OCI-LY3 (cell line): Measurements from ENCODE around the gene DACT2.

ENCODE experiments used
- H2AFZ ChIP-seq: fragments of 200-600, 300-600 bp; shearing (Covaris generic); 2 replicates; pipeline ENCODE4 v1.6.0; 2014; ENCODE audit warnings: antibody characterized with exemption, low read depth, low read length
- H3K27ac ChIP-seq: fragments of 200-600, 300-600 bp; sonication (generic); 2 replicates; pipeline ENCODE4 v1.5.1; 2014; ENCODE audit warnings: mild to moderate bottlenecking, low read length, moderate library complexity, mixed read lengths
- H3K27me3 ChIP-seq: fragments of 200-600, 300-600 bp; sonication (generic); 2 replicates; pipeline ENCODE4 v1.6.1; 2014; ENCODE audit warnings: low read depth, low read length, mixed read lengths
- H3K36me3 ChIP-seq: fragments of 200-600, 300-600 bp; sonication (generic); replicated peaks from 2 replicates; pipeline ENCODE3; 2014; ENCODE audit warnings: low read depth, low read length, mixed read lengths
- H3K4me1 ChIP-seq: fragments of 300-600, 200-600 bp; sonication (generic); 2 replicates; pipeline ENCODE4 v1.6.1; 2014; ENCODE audit warnings: low read length, mixed read lengths
- H3K4me2 ChIP-seq: fragments of 200-600, 300-600 bp; sonication (generic); 2 replicates; pipeline ENCODE4 v1.6.1; 2014; ENCODE audit warnings: low read length, mixed read lengths
- H3K4me3 ChIP-seq: fragments of 300-600, 200-600 bp; sonication (generic); 2 replicates; pipeline ENCODE4 v1.5.1; 2014; ENCODE audit warnings: antibody characterized with exemption, mild to moderate bottlenecking, low read length, moderate library complexity
- H3K79me2 ChIP-seq: fragments of 300-600, 200-600 bp; shearing (Covaris generic); 2 replicates; pipeline ENCODE4 v1.6.1; 2014; ENCODE audit warnings: mild to moderate bottlenecking, low read length, mixed read lengths
- H3K9ac ChIP-seq: fragments of 300-600, 200-600 bp; shearing (Covaris generic); 2 replicates; pipeline ENCODE4 v1.6.0; 2014; ENCODE audit warnings: mild to moderate bottlenecking, low read length, moderate library complexity
- H3K9me3 ChIP-seq: fragments of 200-600, 300-600 bp; shearing (Covaris generic); 2 replicates; pipeline ENCODE4 v1.6.1; 2014; ENCODE audit warnings: low read length, mixed read lengths; ENCODE audit not compliant: insufficient read depth
- H4K20me1 ChIP-seq: fragments of 200-600, 300-600 bp; sonication (generic); 2 replicates; pipeline ENCODE4 v1.6.1; 2016; ENCODE audit warnings: low read length, mixed read lengths; ENCODE audit not compliant: insufficient read depth
- CTCF ChIP-seq: fragments of 200-600, 300-600 bp; sonication (generic); IDR thresholded peaks from 2 replicates; pipeline ENCODE4 v1.5.1; 2014; ENCODE audit warnings: antibody characterized with exemption, low read length, low read depth
- EZH2phosphoT487 ChIP-seq: fragments of 200-600 bp; shearing (Covaris generic); IDR thresholded peaks from 2 replicates; pipeline ENCODE4 v1.6.1; 2018; ENCODE audit warnings: antibody characterized with exemption, mixed run types, low read depth

The DACT2 gene

GRCh38 chr6:168280899-168281245 lies 38.7 kb downstream of the DACT2 start:
- Histone ChIP-seq H3K4me2 (no peak overlapping the region), H3K9me3 (no peaks in the 10 kb centered on the region), H3K4me1 (peaks cover 1% of the 10 kb centered on the region; the same call in 1 of the 2 replicates), H3K4me3 (no peak overlapping the region), H3K9ac (no peak overlapping the region), H3K27ac (no peak overlapping the region), H3K79me2 (no peaks in the 10 kb centered on the region), H3K36me3 (no peaks in the 10 kb centered on the region), H3K27me3 (no peaks in the 10 kb centered on the region), H4K20me1 (no peaks in the 10 kb centered on the region), H2AFZ (no peak overlapping the region)
- TF ChIP-seq EZH2phosphoT487, result no peak
- no peak for TF ChIP-seq CTCF

DNA sequence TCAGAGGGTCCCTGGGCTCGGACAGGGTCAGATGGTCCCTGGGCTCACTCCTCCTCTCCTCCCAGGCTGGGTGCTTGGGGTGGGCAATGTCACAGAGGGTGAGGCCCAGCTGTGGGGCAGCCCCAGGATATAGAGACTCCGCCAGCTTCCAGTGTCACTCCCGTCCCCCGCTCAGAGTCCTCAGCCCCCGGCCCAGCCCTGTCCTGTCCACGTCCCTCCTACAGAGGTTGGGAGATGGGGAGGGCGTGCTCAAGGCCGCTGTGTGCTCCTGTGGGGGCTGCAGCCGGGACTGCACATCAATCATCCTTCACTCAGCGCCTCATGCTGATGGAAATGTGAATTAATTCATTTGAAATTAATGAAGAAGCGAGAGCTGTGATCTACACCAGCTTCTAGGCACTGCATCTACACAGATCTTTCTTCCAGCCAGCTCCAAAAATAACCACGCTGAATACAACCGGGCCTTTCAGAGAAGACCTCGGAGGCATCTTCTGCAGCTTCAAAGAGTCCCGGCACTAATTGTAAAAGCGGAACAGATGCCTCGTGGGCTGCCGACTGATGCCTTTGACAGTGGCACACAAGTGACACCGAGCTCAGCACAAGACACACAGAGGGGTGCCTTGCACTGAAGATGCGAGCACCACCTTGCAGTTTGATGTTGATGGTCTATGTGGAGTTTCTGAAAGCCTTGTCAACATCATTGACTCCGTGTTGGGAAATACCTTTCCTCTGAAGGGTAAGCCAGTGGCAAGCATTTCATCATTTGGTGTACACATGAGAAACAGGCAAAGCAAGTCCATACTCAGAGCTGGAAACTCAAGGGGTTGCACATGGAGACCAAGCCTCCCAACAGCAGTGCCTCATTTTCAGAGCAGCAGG lies 39.3 kb downstream of the DACT2 start:
- H4K20me1 ChIP-seq, result no peaks in the 10 kb centered on the region
- no peaks in the 10 kb centered on the region for H3K9me3 ChIP-seq
- H3K4me1 ChIP-seq, result no peaks in the 10 kb centered on the region
- no peaks in the 10 kb centered on the region for H3K36me3 ChIP-seq
- no peaks in the 10 kb centered on the region for H3K79me2 ChIP-seq
- H3K27me3 ChIP-seq, result no peaks in the 10 kb centered on the region
- no peak for TF ChIP-seq CTCF
- TF ChIP-seq EZH2phosphoT487, result no peak
- H3K9ac ChIP-seq, result no peak overlapping the region
- H2AFZ ChIP-seq, result no peak overlapping the region
- H3K4me3 ChIP-seq, result no peak overlapping the region
- no peak overlapping the region for H3K27ac ChIP-seq
- no peak overlapping the region for H3K4me2 ChIP-seq

- Histone ChIP-seq H3K9me3 (no peaks in the 10 kb centered on the region), H3K4me3 (no peak overlapping the region), H3K36me3 (no peaks in the 10 kb centered on the region), H3K27me3 (no peaks in the 10 kb centered on the region), H3K4me2 (no peak overlapping the region), H3K79me2 (no peaks in the 10 kb centered on the region), H3K27ac (no peak overlapping the region), H3K9ac (no peak overlapping the region), H4K20me1 (no peaks in the 10 kb centered on the region), H2AFZ (no peak overlapping the region), H3K4me1 (no peaks in the 10 kb centered on the region)
- no peak for TF ChIP-seq EZH2phosphoT487
- no peak for TF ChIP-seq CTCF
These were observed 40.1 kb downstream of the DACT2 start for GRCh38 chr6:168279403-168279935.

GRCh38 chr6:168278904-168279303 lies 40.7 kb downstream of the DACT2 start:
- H3K27ac ChIP-seq, result no peak overlapping the region
- no peaks in the 10 kb centered on the region for H3K4me1 ChIP-seq
- TF ChIP-seq EZH2phosphoT487, result no peak
- TF ChIP-seq CTCF, result no peak
- H3K4me3 ChIP-seq, result no peak overlapping the region
- no peaks in the 10 kb centered on the region for H4K20me1 ChIP-seq
- no peak overlapping the region for H3K4me2 ChIP-seq
- no peak overlapping the region for H2AFZ ChIP-seq
- H3K9me3 ChIP-seq, result no peaks in the 10 kb centered on the region
- H3K27me3 ChIP-seq, result no peaks in the 10 kb centered on the region
- H3K79me2 ChIP-seq, result no peaks in the 10 kb centered on the region
- H3K36me3 ChIP-seq, result no peaks in the 10 kb centered on the region
- H3K9ac ChIP-seq, result no peak overlapping the region
